PC-9 (cell line): ENCODE data around the gene RBMS1. TPM values are rescaled to one million over a fixed set of nuclear protein-coding genes. Genes with fewer than 3 reads are reported as not detected.

ENCODE experiments used
- BruUV-seq: library from RNA; stranded (reverse); fragments of 400-500 nt; replicated peaks from 2 replicates; lab custom pipeline; 2021; lab: Mats Ljungman, UMichigan
- CTCF ChIA-PET: fragments of 300-600 bp; sonication (Branson Sonifier 250); formaldehyde crosslinking; loops from one replicate; lab custom pipeline; 2022; ENCODE audit warnings: antibody characterized with exemption; lab: Charles Lee
- POLR2A ChIA-PET: fragments of 300-600 bp; sonication (Branson Sonifier 250); formaldehyde crosslinking; loops from one replicate; lab custom pipeline; 2022; ENCODE audit warnings: antibody characterized with exemption; ENCODE audit not compliant: unreplicated experiment; lab: Charles Lee
- DNase-seq, 2 experiments: peaks; one replicate each; pipeline versions ENCODE4 v3.0.0 to v3.0.0-alpha.2; 2015 to 2022; ENCODE audit warnings: mixed read lengths in 1 of 2
- H2AFZ ChIP-seq: fragments of 200-600 bp; sonication (generic); 2 replicates; pipeline ENCODE4 v1.8.1; 2017; ENCODE audit warnings: antibody characterized with exemption
- H3F3A ChIP-seq: fragments of 200-600 bp; sonication (generic); 2 replicates; pipeline ENCODE4 v1.8.1; 2017; ENCODE audit warnings: antibody characterized with exemption, mild to moderate bottlenecking, low read depth; ENCODE audit not compliant: insufficient read depth
- H3K27ac ChIP-seq: fragments of 200-600 bp; sonication (generic); 2 replicates; pipeline ENCODE4 v1.6.1; 2016; ENCODE audit warnings: mixed run types
- H3K27me3 ChIP-seq: fragments of 200-600 bp; sonication (generic); 2 replicates; pipeline ENCODE4 v1.6.1; 2016; ENCODE audit warnings: low read depth, mixed run types; ENCODE audit not compliant: insufficient read depth
- H3K36me3 ChIP-seq: fragments of 200-600 bp; sonication (generic); 2 replicates; pipeline ENCODE4 v1.6.1; 2016; ENCODE audit warnings: low read depth, mixed run types
- H3K4me1 ChIP-seq: fragments of 200-600 bp; sonication (generic); replicated peaks from 2 replicates; pipeline ENCODE4 v1.6.1; 2016; ENCODE audit warnings: mixed run types; ENCODE audit not compliant: insufficient read depth
- H3K4me2 ChIP-seq: fragments of 200-600 bp; sonication (generic); 2 replicates; pipeline ENCODE4 v1.6.1; 2017; ENCODE audit warnings: mixed run types
- H3K4me3 ChIP-seq: fragments of 200-600 bp; sonication (generic); 2 replicates; pipeline ENCODE4 v1.6.1; 2016; ENCODE audit warnings: mixed run types
- H3K79me2 ChIP-seq: fragments of 200-600 bp; sonication (generic); 2 replicates; pipeline ENCODE4 v1.6.1; 2017; ENCODE audit warnings: low read depth, mixed run types
- H3K9me2 ChIP-seq: fragments of 200-600 bp; sonication (generic); 2 replicates; pipeline ENCODE4 v1.8.1; 2017; ENCODE audit warnings: mild to moderate bottlenecking; ENCODE audit not compliant: insufficient read depth
- H3K9me3 ChIP-seq: fragments of 200-600 bp; sonication (generic); 2 replicates; pipeline ENCODE4 v1.8.1; 2016; ENCODE audit warnings: low read depth; ENCODE audit not compliant: insufficient read depth
- H4K20me1 ChIP-seq: fragments of 200-600 bp; sonication (generic); 2 replicates; pipeline ENCODE4 v1.8.1; 2017; ENCODE audit not compliant: insufficient read depth
- CTCF ChIP-seq: fragments of 200-600 bp; sonication (generic); conservative IDR thresholded peaks from 2 replicates; pipeline ENCODE4 v1.6.1; 2017; ENCODE audit warnings: mixed run types, antibody characterized with exemption, mild to moderate bottlenecking, moderate library complexity
- EZH2 ChIP-seq: fragments of 200-600 bp; sonication (generic); IDR thresholded peaks from 2 replicates; pipeline ENCODE4 v1.8.0; 2017; ENCODE audit warnings: antibody characterized with exemption, low read depth
- intact Hi-C: fragments of 100-400 bp; cut with micrococcal nuclease; formaldehyde crosslinking; loops from one replicate; pipeline ENCODE4 v1.10.0; 2022; ENCODE audit not compliant: unreplicated experiment
- total RNA-seq: library from RNA; stranded (reverse); gene quantifications from 2 replicates; pipeline ENCODE4 v1.2.3, GENCODE V29; 2021

RBMS1 gene
- total RNA-seq, 1 experiment from 2014 or later = 65.1 TPM

DNA sequence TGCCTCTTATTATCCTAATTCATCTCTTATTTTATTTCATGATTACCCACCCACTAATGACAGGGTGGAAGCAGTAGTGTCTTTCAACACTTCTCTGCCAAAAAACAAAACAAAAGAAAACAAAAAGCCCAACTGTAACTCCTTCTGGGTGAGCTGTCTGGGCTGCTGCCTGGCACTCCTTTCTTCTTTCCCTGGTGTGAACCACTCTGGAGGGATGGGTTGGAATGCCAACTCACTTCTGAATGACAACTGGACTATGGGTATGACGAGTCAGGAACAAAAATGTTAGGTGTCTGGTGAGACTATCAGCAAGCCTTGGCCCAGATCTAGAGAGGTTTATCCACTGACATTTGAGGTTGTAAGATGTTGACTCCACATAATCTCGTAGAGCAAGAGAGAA, 205.3 kb downstream of the RBMS1 start:
- no peaks in the 10 kb centered on the region for H3K27me3 ChIP-seq
- no peak overlapping the region for H3K4me3 ChIP-seq
- peaks cover 3% of the 10 kb centered on the region for H3K36me3 ChIP-seq
- H3K27ac ChIP-seq = no peak overlapping the region
- intact Hi-C loops = no loop called here
- ChIA-PET CTCF (no interaction called here), POLR2A (no interaction called here)
- no peaks in the 10 kb centered on the region for H4K20me1 ChIP-seq
- DNase-seq = no peak
- no peaks in the 10 kb centered on the region for H3K9me2 ChIP-seq
- H2AFZ ChIP-seq = no peak overlapping the region
- H3K9me3 ChIP-seq = no peaks in the 10 kb centered on the region
- no peaks in the 10 kb centered on the region for H3K79me2 ChIP-seq
- BruUV-seq = no TSS peak
- H3K4me2 ChIP-seq = no peak overlapping the region
- no peaks in the 10 kb centered on the region for H3K4me1 ChIP-seq
- H3F3A ChIP-seq = no peaks in the 10 kb centered on the region
- TF ChIP-seq EZH2 (no peak), CTCF (no peak)

DNA sequence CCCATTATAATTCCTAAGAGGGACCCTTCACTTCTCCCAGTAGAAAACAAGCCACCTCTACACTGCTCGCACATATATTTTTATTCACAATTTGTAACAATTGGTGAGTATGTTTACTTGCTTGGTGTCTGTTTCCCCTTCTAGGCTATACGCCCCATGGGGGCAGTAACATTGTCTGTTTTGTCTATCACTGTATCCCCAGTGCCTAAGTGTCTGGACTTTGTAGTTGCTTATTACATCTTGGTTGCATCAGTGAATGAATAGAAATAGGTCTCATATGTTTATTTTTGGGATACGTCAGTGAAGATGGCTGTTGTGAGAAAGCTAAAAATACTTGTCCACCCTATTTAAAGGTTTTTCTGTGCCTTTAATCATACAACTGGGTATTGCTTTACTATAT, 206.1 kb downstream of the RBMS1 start:
- no peaks in the 10 kb centered on the region for H3K9me3 ChIP-seq
- TF ChIP-seq EZH2 (no peak), CTCF (no peak)
- no peak overlapping the region for H3K27ac ChIP-seq
- H3K79me2 ChIP-seq = no peaks in the 10 kb centered on the region
- H3K9me2 ChIP-seq = no peaks in the 10 kb centered on the region
- H3K4me2 ChIP-seq = no peak overlapping the region
- H3K4me1 ChIP-seq = no peaks in the 10 kb centered on the region
- BruUV-seq = no TSS peak
- H2AFZ ChIP-seq = no peak overlapping the region
- H4K20me1 ChIP-seq = no peaks in the 10 kb centered on the region
- H3F3A ChIP-seq = no peaks in the 10 kb centered on the region
- ChIA-PET POLR2A (no interaction called here), CTCF (no interaction called here)
- H3K4me3 ChIP-seq = no peak overlapping the region
- peaks cover 3% of the 10 kb centered on the region for H3K36me3 ChIP-seq
- intact Hi-C loops = no loop called here
- H3K27me3 ChIP-seq = no peaks in the 10 kb centered on the region
- no peak for DNase-seq

DNA sequence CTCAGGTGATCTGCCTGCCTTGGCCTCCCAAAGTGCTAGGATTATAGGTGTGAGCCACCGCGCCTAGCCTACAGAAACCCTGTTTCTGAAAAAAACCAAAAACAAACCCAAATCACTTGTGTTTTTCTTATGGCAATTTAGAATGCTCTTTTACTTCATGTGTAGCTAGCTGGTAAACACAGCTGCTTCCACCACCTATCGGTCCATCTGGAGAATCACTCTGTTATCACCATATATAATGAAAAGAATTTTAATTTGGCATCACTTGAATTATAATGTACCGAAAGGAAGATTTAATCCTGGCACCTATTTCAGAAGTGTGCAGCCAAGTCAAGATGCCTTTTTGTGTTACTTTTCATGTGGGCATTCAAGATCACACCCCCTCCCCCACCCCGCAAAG, 207.1 kb downstream of the RBMS1 start:
- Histone ChIP-seq H3K9me2 (no peaks in the 10 kb centered on the region), H3K4me1 (no peaks in the 10 kb centered on the region), H3K27me3 (no peaks in the 10 kb centered on the region), H4K20me1 (no peaks in the 10 kb centered on the region), H3K36me3 (peaks cover 6% of the 10 kb centered on the region), H3K4me3 (no peak overlapping the region), H3K27ac (no peak overlapping the region), H3K9me3 (no peaks in the 10 kb centered on the region), H3F3A (0 out of 2 replicates have a peak, but pooled peaks cover 2% of the 10 kb centered on the region), H3K4me2 (no peak overlapping the region), H3K79me2 (no peaks in the 10 kb centered on the region), H2AFZ (no peak overlapping the region)
- ChIA-PET CTCF (no interaction called here), POLR2A (no interaction called here)
- intact Hi-C loops = no loop called here
- DNase-seq = no peak
- TF ChIP-seq CTCF (no peak), EZH2 (no peak)
- BruUV-seq = no TSS peak
